Panc1 (cell line): ENCODE data around the gene WDR5. TPM values are rescaled to one million over a fixed set of nuclear protein-coding genes. Genes with fewer than 3 reads are reported as not detected.

Source experiments
- ATAC-seq: fragments of 200-7000 bp; cut with Tn5 transposase; 2 replicates; pipeline ENCODE4 v1.9.1; 2020; ENCODE audit warnings: mild to moderate bottlenecking, moderate library complexity
- BruUV-seq: library from RNA; stranded (reverse); fragments of 400-500 nt; replicated peaks from 2 replicates; lab custom pipeline; 2021; lab: Mats Ljungman, UMichigan
- CTCF ChIA-PET: fragments of 300-600 bp; sonication (Branson Sonifier 250); formaldehyde crosslinking; loops from one replicate; lab custom pipeline; 2022; ENCODE audit warnings: antibody characterized with exemption; lab: Charles Lee
- POLR2A ChIA-PET: fragments of 300-600 bp; sonication (Branson Sonifier 250); formaldehyde crosslinking; loops from one replicate; lab custom pipeline; 2022; ENCODE audit warnings: antibody characterized with exemption; lab: Charles Lee
- DNase-seq: peaks from one replicate; pipeline ENCODE4 v3.0.0-alpha.2; 2010; ENCODE audit warnings: low read depth, low spot score
- H3K27ac ChIP-seq: 2 replicates; pipeline ENCODE4 v1.5.1; 2011; ENCODE audit warnings: mild to moderate bottlenecking, low read length, inconsistent platforms
- H3K27me3 ChIP-seq: fragments of 200-500 bp; sonication (Bioruptor generic); 2 replicates; pipeline ENCODE4 v1.6.0; 2014; ENCODE audit warnings: low read length, inconsistent platforms; ENCODE audit not compliant: control insufficient read depth, insufficient read depth
- H3K36me3 ChIP-seq: fragments of 200-500 bp; sonication (Bioruptor generic); 2 replicates; pipeline ENCODE4 v1.5.1; 2014; ENCODE audit warnings: inconsistent platforms, mild to moderate bottlenecking, low read length, moderate library complexity; ENCODE audit not compliant: control insufficient read depth, insufficient read depth
- H3K4me1 ChIP-seq: 2 replicates; pipeline ENCODE4 v1.5.1; 2011; ENCODE audit warnings: inconsistent platforms, mild to moderate bottlenecking, low read length, moderate library complexity; ENCODE audit not compliant: control insufficient read depth, insufficient read depth
- H3K4me3 ChIP-seq, 2 experiments: 2 replicates each; pipeline ENCODE4 v1.5.1; 2011 to 2012; ENCODE audit warnings: low read depth in 2 of 2, low read length in 2 of 2, mild to moderate bottlenecking in 2 of 2, inconsistent platforms in 1 of 2, moderate library complexity in 1 of 2
- H3K9me3 ChIP-seq: fragments of 200-500 bp; sonication (Bioruptor generic); 2 replicates; pipeline ENCODE4 v1.5.1; 2014; ENCODE audit warnings: low read depth, mild to moderate bottlenecking, inconsistent platforms, low read length, moderate library complexity; ENCODE audit not compliant: control insufficient read depth, insufficient read depth
- POLR2AphosphoS5 ChIP-seq: IDR thresholded peaks from 2 replicates; pipeline ENCODE4 v1.6.1; 2012; ENCODE audit warnings: mild to moderate bottlenecking, low read depth, low read length, moderate library complexity
- REST ChIP-seq, 2 experiments: IDR thresholded peaks; 2 replicates each; pipeline ENCODE4 v1.6.1; 2011 to 2012; ENCODE audit warnings: low read depth in 2 of 2, control low read depth in 1 of 2, low read length in 1 of 2, mild to moderate bottlenecking in 1 of 2, moderate library complexity in 1 of 2; ENCODE audit not compliant: insufficient read depth in 1 of 2
- SIN3A ChIP-seq: IDR thresholded peaks from 2 replicates; pipeline ENCODE4 v1.6.1; 2012; ENCODE audit warnings: low read depth, mild to moderate bottlenecking, low read length, moderate library complexity, borderline replicate concordance; ENCODE audit not compliant: insufficient read depth
- TCF7L2 ChIP-seq: IDR thresholded peaks from 2 replicates; pipeline ENCODE4 v1.6.1; 2011; ENCODE audit warnings: mild to moderate bottlenecking, low read depth, low read length, inconsistent platforms
- in situ Hi-C: cut with HindIII; loops from 2 replicates; pipeline ENCODE4 v1.10.0; 2016; ENCODE audit warnings: low sequenced_read_pairs, low pct_unique_long_range_greater_than_20kb
- intact Hi-C: fragments of 100-400 bp; cut with micrococcal nuclease; formaldehyde crosslinking; loops from one replicate; pipeline ENCODE4 v1.10.0; 2022; ENCODE audit not compliant: unreplicated experiment
- total RNA-seq: library from RNA; stranded (reverse); gene quantifications from one replicate; pipeline ENCODE4 v1.2.1, GENCODE V29; 2021; ENCODE audit not compliant: unreplicated experiment
- TF ChIP-seq, protein P1 (sequence below): fragments of 450-650 bp; IDR thresholded peaks from 2 replicates; pipeline ENCODE4 v1.5.1; 2017; ENCODE audit warnings: mild to moderate bottlenecking

The WDR5 gene
- total RNA-seq, 1 experiment from 2014 or later, result 36.9 TPM

GRCh38 chr9:134089972-134090371, 45.9 kb upstream of the WDR5 start:
- POLR2A ChIA-PET, result no interaction called here
- intact Hi-C loops (no loop called here), in situ Hi-C loops (no loop called here)
- no peaks in the 10 kb centered on the region for H3K4me1 ChIP-seq
- CTCF ChIA-PET, result no interaction called here
- no peak overlapping the region for H3K27ac ChIP-seq
- no TSS peak for BruUV-seq
- no peak for DNase-seq
- TF ChIP-seq SIN3A (no peak), REST (IDR thresholded peaks at IDR 0.05; ENCODE audit: insufficient read depth in 1 of 2, low read depth in 2 of 2, low read length in 1 of 2) (no peak), POLR2AphosphoS5 (no peak), TCF7L2 (no peak)
- TF ChIP-seq, protein P1, sequence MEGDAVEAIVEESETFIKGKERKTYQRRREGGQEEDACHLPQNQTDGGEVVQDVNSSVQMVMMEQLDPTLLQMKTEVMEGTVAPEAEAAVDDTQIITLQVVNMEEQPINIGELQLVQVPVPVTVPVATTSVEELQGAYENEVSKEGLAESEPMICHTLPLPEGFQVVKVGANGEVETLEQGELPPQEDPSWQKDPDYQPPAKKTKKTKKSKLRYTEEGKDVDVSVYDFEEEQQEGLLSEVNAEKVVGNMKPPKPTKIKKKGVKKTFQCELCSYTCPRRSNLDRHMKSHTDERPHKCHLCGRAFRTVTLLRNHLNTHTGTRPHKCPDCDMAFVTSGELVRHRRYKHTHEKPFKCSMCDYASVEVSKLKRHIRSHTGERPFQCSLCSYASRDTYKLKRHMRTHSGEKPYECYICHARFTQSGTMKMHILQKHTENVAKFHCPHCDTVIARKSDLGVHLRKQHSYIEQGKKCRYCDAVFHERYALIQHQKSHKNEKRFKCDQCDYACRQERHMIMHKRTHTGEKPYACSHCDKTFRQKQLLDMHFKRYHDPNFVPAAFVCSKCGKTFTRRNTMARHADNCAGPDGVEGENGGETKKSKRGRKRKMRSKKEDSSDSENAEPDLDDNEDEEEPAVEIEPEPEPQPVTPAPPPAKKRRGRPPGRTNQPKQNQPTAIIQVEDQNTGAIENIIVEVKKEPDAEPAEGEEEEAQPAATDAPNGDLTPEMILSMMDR, result no peak
- no peaks in the 10 kb centered on the region for H3K27me3 ChIP-seq
- no peak for ATAC-seq
- no peaks in the 10 kb centered on the region for H3K36me3 ChIP-seq
- H3K4me3 ChIP-seq, result no peak overlapping the region
- no peaks in the 10 kb centered on the region for H3K9me3 ChIP-seq

- Histone ChIP-seq H3K27ac (no peak overlapping the region), H3K9me3 (no peaks in the 10 kb centered on the region), H3K36me3 (no peaks in the 10 kb centered on the region), H3K27me3 (no peaks in the 10 kb centered on the region), H3K4me3 (no peak overlapping the region), H3K4me1 (no peaks in the 10 kb centered on the region)
- in situ Hi-C loops (no loop called here), intact Hi-C loops (no loop called here)
- peak; percentile 59 for DNase-seq
- TF ChIP-seq POLR2AphosphoS5, result no peak
- TF ChIP-seq TCF7L2, result no peak
- TF ChIP-seq, protein P1, result peak; percentile 87
- ATAC-seq, result peak; percentile 83
- BruUV-seq, result no TSS peak
- ChIA-PET CTCF (interaction anchor here (0.5 to 1.2 kb wide), 4 partner anchors 74 to 317 kb away, joined by 3 to 11 read pairs (median 4); partner anchors contain the start of gene BRD3OS), POLR2A (no interaction called here)
Measured at GRCh38 chr9:134099123-134099761, 36.6 kb upstream of the WDR5 start.
